HepG2 (cell line): ENCODE measurements around the gene UBAC2.

Experiments
- JUND ChIP-seq: sonication (generic); formaldehyde crosslinking; IDR thresholded peaks from 2 replicates; pipeline ENCODE4 v1.8.0; 2022; ENCODE audit warnings: mild to moderate bottlenecking, missing genetic modification reagents
- NAIF1 ChIP-seq: sonication (generic); formaldehyde crosslinking; IDR thresholded peaks from 2 replicates; pipeline ENCODE4 v1.5.0; 2020; ENCODE audit warnings: mild to moderate bottlenecking, missing genetic modification reagents, borderline replicate concordance
- POLR2AphosphoS5 ChIP-seq: IDR thresholded peaks from 2 replicates; pipeline ENCODE4 v1.6.1; 2012; ENCODE audit warnings: low read depth, low read length
- TF ChIP-seq, protein P1 (sequence below): sonication (generic); formaldehyde crosslinking; IDR thresholded peaks from 2 replicates; pipeline ENCODE4 v1.9.0; 2021; ENCODE audit warnings: mild to moderate bottlenecking, missing genetic modification reagents
- TF ChIP-seq, protein P2 (sequence below): sonication (generic); formaldehyde crosslinking; IDR thresholded peaks from 2 replicates; pipeline ENCODE4 v1.5.0; 2020; ENCODE audit warnings: mild to moderate bottlenecking, missing genetic modification reagents, moderate library complexity
- TF ChIP-seq, protein P3 (sequence below): IDR thresholded peaks from 2 replicates; pipeline ENCODE4 v1.6.1; 2016; ENCODE audit warnings: low read depth, borderline replicate concordance

- TF ChIP-seq NAIF1 (CRISPR knock-in tag) (no peak), JUND (CRISPR knock-in tag) (no peak), POLR2AphosphoS5 (no peak)
- TF ChIP-seq, protein P1, sequence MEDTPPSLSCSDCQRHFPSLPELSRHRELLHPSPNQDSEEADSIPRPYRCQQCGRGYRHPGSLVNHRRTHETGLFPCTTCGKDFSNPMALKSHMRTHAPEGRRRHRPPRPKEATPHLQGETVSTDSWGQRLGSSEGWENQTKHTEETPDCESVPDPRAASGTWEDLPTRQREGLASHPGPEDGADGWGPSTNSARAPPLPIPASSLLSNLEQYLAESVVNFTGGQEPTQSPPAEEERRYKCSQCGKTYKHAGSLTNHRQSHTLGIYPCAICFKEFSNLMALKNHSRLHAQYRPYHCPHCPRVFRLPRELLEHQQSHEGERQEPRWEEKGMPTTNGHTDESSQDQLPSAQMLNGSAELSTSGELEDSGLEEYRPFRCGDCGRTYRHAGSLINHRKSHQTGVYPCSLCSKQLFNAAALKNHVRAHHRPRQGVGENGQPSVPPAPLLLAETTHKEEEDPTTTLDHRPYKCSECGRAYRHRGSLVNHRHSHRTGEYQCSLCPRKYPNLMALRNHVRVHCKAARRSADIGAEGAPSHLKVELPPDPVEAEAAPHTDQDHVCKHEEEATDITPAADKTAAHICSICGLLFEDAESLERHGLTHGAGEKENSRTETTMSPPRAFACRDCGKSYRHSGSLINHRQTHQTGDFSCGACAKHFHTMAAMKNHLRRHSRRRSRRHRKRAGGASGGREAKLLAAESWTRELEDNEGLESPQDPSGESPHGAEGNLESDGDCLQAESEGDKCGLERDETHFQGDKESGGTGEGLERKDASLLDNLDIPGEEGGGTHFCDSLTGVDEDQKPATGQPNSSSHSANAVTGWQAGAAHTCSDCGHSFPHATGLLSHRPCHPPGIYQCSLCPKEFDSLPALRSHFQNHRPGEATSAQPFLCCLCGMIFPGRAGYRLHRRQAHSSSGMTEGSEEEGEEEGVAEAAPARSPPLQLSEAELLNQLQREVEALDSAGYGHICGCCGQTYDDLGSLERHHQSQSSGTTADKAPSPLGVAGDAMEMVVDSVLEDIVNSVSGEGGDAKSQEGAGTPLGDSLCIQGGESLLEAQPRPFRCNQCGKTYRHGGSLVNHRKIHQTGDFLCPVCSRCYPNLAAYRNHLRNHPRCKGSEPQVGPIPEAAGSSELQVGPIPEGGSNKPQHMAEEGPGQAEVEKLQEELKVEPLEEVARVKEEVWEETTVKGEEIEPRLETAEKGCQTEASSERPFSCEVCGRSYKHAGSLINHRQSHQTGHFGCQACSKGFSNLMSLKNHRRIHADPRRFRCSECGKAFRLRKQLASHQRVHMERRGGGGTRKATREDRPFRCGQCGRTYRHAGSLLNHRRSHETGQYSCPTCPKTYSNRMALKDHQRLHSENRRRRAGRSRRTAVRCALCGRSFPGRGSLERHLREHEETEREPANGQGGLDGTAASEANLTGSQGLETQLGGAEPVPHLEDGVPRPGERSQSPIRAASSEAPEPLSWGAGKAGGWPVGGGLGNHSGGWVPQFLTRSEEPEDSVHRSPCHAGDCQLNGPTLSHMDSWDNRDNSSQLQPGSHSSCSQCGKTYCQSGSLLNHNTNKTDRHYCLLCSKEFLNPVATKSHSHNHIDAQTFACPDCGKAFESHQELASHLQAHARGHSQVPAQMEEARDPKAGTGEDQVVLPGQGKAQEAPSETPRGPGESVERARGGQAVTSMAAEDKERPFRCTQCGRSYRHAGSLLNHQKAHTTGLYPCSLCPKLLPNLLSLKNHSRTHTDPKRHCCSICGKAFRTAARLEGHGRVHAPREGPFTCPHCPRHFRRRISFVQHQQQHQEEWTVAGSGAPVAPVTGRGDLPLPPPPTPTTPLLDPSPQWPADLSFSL (CRISPR knock-in tag) = no peak
- TF ChIP-seq, protein P2, sequence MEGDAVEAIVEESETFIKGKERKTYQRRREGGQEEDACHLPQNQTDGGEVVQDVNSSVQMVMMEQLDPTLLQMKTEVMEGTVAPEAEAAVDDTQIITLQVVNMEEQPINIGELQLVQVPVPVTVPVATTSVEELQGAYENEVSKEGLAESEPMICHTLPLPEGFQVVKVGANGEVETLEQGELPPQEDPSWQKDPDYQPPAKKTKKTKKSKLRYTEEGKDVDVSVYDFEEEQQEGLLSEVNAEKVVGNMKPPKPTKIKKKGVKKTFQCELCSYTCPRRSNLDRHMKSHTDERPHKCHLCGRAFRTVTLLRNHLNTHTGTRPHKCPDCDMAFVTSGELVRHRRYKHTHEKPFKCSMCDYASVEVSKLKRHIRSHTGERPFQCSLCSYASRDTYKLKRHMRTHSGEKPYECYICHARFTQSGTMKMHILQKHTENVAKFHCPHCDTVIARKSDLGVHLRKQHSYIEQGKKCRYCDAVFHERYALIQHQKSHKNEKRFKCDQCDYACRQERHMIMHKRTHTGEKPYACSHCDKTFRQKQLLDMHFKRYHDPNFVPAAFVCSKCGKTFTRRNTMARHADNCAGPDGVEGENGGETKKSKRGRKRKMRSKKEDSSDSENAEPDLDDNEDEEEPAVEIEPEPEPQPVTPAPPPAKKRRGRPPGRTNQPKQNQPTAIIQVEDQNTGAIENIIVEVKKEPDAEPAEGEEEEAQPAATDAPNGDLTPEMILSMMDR = no peak
- TF ChIP-seq, protein P3, sequence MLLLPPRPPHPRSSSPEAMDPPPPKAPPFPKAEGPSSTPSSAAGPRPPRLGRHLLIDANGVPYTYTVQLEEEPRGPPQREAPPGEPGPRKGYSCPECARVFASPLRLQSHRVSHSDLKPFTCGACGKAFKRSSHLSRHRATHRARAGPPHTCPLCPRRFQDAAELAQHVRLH (CRISPR knock-in tag) = no peak
These were observed 34.7 kb upstream of the UBAC2 start for GRCh38 chr13:99165753-99166587.
